HG02571 (cell line): ENCODE data around the gene NCAPD2.
"Not testable (repeated sequence)": the region's sequence is repeated elsewhere in the genome, so short reads cannot be mapped to it uniquely, and the experiment has no call there.

ENCODE experiments used
- ATAC-seq: cut with Tn5 transposase; IDR thresholded peaks from one replicate; pipeline ENCODE4 v1.9.1; 2021; ENCODE audit warnings: mild to moderate bottlenecking, moderate library complexity; ENCODE audit not compliant: unreplicated experiment

Gene NCAPD2

GRCh38 chr12:6533923-6534694 is 40.2 kb downstream of the NCAPD2 start, which contains the start of gene GAPDH:
Gene GAPDH, plus strand, starts transcription at chr12:6534517. Its CDS starts 316 bp downstream, at chr12:6534833.
- peak; percentile 58 for ATAC-seq

- no peak for ATAC-seq
These were observed 40.7 kb downstream of the NCAPD2 start for GRCh38 chr12:6534695-6534944.

- peak; percentile 5 for ATAC-seq
These were observed 41.2 kb downstream of the NCAPD2 start for GRCh38 chr12:6534945-6535696.

GRCh38 chr12:6535697-6535946 is 41.7 kb downstream of the NCAPD2 start:
- no peak for ATAC-seq

GRCh38 chr12:6535960-6536847 is 42.3 kb downstream of the NCAPD2 start:
- ATAC-seq, result no peak

- no peak for ATAC-seq
These were observed 43.1 kb downstream of the NCAPD2 start for GRCh38 chr12:6536894-6537579.

GRCh38 chr12:6537580-6538419 is 43.9 kb downstream of the NCAPD2 start:
- ATAC-seq, result not testable (repeated sequence)

GRCh38 chr12:6538420-6539313 is 44.8 kb downstream of the NCAPD2 start:
- no peak for ATAC-seq

GRCh38 chr12:6539314-6539682 is 45.4 kb downstream of the NCAPD2 start:
- ATAC-seq, result no peak

GRCh38 chr12:6539707-6540134 is 45.8 kb downstream of the NCAPD2 start:
- ATAC-seq, result no peak

GRCh38 chr12:6540181-6540877 is 46.4 kb downstream of the NCAPD2 start:
- no peak for ATAC-seq

- ATAC-seq, result no peak
These were observed 47.7 kb downstream of the NCAPD2 start for GRCh38 chr12:6541371-6542165.

- no peak for ATAC-seq
These were observed 48.5 kb downstream of the NCAPD2 start for GRCh38 chr12:6542209-6543009.

- no peak for ATAC-seq
These were observed 52.1 kb downstream of the NCAPD2 start for GRCh38 chr12:6546016-6546415.

- ATAC-seq, result no peak
These were observed 53.7 kb downstream of the NCAPD2 start for GRCh38 chr12:6547566-6547965.

GRCh38 chr12:6547987-6548386 is 54.1 kb downstream of the NCAPD2 start:
- no peak for ATAC-seq

- ATAC-seq, result no peak
These were observed 54.7 kb downstream of the NCAPD2 start for GRCh38 chr12:6548556-6548955.
